ENCODE data around the gene HAGH. TPM values are rescaled to one million over a fixed set of nuclear protein-coding genes. Genes with fewer than 3 reads are reported as not detected.

HAGH gene
- total RNA-seq, 1 donor from 2014 or later, result 31.1 TPM

DNA sequence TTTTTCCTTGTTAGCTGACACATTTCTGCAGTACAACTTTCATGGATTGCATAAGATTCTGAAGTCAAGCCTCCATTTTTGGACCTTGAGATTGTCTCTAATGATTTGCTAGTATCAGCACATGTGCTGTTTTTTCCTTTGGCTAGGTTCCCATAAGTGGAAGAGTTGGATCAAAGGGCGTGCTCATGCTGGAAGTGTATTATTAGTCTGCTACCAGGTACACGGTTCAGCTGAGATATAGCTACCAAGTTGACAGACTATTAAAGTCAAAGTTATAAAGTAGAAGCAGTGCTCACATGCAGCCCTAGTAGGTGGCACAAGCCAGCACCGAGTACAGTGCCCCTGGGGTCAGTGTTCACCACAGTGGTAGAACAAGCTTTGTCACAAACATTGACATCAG is 3.6 kb upstream of the HAGH start:
- TF ChIP-seq, protein P1, sequence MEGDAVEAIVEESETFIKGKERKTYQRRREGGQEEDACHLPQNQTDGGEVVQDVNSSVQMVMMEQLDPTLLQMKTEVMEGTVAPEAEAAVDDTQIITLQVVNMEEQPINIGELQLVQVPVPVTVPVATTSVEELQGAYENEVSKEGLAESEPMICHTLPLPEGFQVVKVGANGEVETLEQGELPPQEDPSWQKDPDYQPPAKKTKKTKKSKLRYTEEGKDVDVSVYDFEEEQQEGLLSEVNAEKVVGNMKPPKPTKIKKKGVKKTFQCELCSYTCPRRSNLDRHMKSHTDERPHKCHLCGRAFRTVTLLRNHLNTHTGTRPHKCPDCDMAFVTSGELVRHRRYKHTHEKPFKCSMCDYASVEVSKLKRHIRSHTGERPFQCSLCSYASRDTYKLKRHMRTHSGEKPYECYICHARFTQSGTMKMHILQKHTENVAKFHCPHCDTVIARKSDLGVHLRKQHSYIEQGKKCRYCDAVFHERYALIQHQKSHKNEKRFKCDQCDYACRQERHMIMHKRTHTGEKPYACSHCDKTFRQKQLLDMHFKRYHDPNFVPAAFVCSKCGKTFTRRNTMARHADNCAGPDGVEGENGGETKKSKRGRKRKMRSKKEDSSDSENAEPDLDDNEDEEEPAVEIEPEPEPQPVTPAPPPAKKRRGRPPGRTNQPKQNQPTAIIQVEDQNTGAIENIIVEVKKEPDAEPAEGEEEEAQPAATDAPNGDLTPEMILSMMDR (conservative IDR thresholded peaks at IDR 0.05), result no peak
- no peaks in the 10 kb centered on the region for H3K9me3 Mint-ChIP-seq
- H3K27me3 Mint-ChIP-seq (ENCODE audit: low read depth), result no peaks in the 10 kb centered on the region
- H3K4me1 Mint-ChIP-seq, result peaks cover 27% of the 10 kb centered on the region
- peaks cover 3% of the 10 kb centered on the region for H3K36me3 Mint-ChIP-seq (ENCODE audit: low read depth)
- no peak overlapping the region for H3K27ac Mint-ChIP-seq (ENCODE audit: unreplicated experiment)
- peak overlapping the region; percentile 47 for H3K4me3 Mint-ChIP-seq
- no peak for DNase-seq (ENCODE audit: low read depth, low spot score)

DNA sequence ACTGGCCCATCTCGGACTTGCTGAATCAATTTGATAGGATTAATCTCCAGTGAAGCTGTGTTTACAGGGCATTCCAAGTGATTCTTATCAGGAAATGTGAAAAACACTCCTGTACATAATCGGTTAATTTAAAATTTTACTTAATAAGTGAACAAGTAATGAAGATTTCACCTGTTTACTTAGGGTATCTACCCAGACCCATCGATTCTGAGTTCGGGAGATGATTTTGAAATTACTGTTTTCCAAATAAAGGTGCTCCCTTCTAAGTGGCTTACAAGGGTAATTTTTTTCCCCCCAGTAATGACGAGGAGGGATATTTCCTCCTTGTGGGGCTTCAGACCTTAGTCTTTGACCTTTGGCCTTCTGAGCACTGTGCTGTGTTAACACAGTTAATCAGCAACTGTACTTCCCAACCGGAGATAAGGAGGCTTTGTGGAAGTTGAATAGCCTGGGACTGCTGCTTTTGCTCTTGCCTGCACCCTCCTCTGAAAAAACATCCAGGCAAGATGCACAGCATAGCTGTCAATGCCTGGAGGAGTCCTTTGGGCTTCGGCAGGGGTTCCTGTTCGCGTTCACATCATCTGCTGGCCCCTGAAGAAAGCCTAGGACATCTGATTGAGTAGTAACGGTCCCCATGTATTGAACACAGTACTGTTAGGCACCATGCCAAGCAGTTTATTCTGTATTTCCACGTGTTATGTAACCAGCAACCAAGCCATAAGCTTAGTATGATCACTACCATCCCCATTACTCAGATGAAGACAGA is 2.2 kb upstream of the HAGH start:
- Mint-ChIP-seq H3K4me3 (peak overlapping the region; percentile 81), H3K9me3 (no peaks in the 10 kb centered on the region), H3K4me1 (peaks cover 35% of the 10 kb centered on the region), H3K27me3 (ENCODE audit: low read depth) (no peaks in the 10 kb centered on the region), H3K27ac (ENCODE audit: unreplicated experiment) (no peak overlapping the region), H3K36me3 (ENCODE audit: low read depth) (peaks cover 3% of the 10 kb centered on the region)
- DNase-seq (ENCODE audit: low read depth, low spot score), result no peak
- TF ChIP-seq, protein P1 (conservative IDR thresholded peaks at IDR 0.05), result no peak

DNA sequence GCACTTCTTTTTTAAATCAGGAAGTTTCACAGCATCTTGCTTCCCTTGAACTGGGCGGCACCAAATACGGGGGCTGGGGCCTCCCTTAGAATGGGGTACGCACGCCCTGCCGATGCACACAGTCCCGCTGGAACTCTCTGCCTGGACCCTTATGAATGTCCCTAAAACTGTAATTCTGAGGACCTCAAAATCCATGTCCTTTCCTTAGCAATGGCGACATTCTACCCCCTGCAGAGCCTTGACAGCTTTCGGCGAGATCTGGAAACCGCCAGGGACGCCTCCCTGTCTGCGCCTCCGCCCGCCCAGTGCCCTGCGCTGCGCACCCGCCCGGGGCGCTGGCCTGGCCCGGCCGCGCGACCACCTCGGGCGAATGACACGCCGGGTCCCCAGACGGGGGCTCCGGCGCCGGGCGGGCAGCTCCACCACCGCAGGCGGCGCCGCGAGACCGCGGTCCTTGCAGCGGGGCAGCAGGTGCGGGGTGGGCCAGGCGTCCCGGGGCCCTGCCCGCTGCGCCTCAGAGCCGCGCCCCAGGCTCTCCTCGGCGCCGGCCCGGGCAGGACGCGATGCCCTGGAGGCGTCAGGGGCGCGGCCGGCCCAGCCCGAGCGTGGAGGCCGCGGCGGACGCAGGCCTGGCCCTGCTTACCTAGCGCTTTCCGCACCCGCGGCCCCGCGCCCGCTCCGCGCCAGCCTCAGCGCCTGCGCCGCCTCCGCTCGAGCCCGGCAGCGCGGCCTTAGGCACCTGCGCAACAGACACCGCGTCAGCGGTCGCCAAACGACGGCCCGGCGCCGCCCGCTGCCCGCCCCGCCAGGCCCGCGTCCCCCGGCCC is 548 bp downstream of the HAGH start:
- Mint-ChIP-seq H3K36me3 (ENCODE audit: low read depth) (peaks cover 3% of the 10 kb centered on the region), H3K27ac (ENCODE audit: unreplicated experiment) (no peak overlapping the region), H3K27me3 (ENCODE audit: low read depth) (no peaks in the 10 kb centered on the region), H3K4me1 (peaks cover 37% of the 10 kb centered on the region), H3K9me3 (no peaks in the 10 kb centered on the region), H3K4me3 (peak overlapping the region; percentile 80)
- TF ChIP-seq, protein P1 (conservative IDR thresholded peaks at IDR 0.05), result no peak
- peak; percentile 21 for DNase-seq (ENCODE audit: low read depth, low spot score)

DNA sequence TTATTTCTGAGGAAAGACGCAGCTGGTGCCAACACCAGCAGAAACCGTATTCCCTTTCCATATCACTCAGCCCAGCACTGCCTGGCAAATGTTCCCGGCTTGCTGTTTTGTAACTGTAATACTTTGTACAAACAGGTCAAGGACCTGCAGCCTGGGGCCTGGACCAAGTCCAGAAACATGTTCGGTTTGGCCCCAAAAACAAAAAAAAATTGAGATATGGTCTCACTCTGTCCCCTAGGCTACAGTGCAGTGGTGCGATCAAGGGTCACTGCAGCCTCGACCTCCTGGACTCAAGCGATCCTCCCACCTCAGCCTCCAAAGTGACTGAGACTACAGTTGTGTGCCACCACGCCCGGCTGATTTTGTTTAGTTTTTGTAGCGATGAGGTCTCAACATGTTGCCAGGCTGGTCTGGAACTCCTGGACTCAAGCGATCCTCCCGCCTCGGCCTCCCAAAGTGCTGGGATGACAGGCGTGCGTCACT is 1.2 kb downstream of the HAGH start:
- Mint-ChIP-seq H3K27ac (ENCODE audit: unreplicated experiment) (no peak overlapping the region), H3K9me3 (no peaks in the 10 kb centered on the region), H3K4me3 (peak overlapping the region; percentile 80), H3K4me1 (peaks cover 37% of the 10 kb centered on the region), H3K36me3 (ENCODE audit: low read depth) (peaks cover 3% of the 10 kb centered on the region), H3K27me3 (ENCODE audit: low read depth) (no peaks in the 10 kb centered on the region)
- TF ChIP-seq, protein P1 (conservative IDR thresholded peaks at IDR 0.05), result no peak
- DNase-seq (ENCODE audit: low read depth, low spot score), result no peak

DNA sequence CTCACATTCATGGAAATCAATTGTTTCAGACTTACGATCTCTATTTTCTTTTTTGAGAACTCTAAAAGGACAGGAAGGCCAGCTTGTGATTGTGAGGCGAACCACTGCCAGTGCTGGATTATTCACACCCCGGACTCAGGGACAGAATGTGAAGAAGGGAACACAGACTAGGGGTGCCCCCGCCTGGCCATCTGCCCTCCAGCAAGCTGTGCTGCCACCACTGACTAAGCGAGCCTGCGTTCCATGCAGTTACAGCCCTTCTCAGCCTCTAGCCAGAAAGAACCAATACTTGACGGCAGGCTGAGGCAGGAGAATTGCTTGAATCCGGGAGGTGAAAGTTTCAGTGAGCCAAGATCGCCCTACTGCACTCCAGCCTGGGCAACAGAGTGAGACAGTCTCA is 2.8 kb downstream of the HAGH start:
- Mint-ChIP-seq H3K4me3 (peak overlapping the region; percentile 85), H3K9me3 (no peaks in the 10 kb centered on the region), H3K4me1 (peaks cover 32% of the 10 kb centered on the region), H3K27me3 (ENCODE audit: low read depth) (no peaks in the 10 kb centered on the region), H3K36me3 (ENCODE audit: low read depth) (no peaks in the 10 kb centered on the region), H3K27ac (ENCODE audit: unreplicated experiment) (no peak overlapping the region)
- TF ChIP-seq, protein P1 (conservative IDR thresholded peaks at IDR 0.05), result no peak
- DNase-seq (ENCODE audit: low read depth, low spot score), result no peak
